Measurements from ENCODE around the gene F7. TPM values are rescaled to one million over a fixed set of nuclear protein-coding genes. Genes with fewer than 3 reads are reported as not detected.
"Not testable (repeated sequence)": the region's sequence is repeated elsewhere in the genome, so short reads cannot be mapped to it uniquely, and the experiment has no call there.

F7 gene
- total RNA-seq, 2 donors from 2014 or later = not detected

- WGBS, 2 donors = 32 to 56% methylated on average over 3 to 6 of the region's 16 CpGs
- no peak for ATAC-seq
- no peak for DNase-seq
- intact Hi-C loops (cut with DNase I) = no loop called here
- Histone ChIP-seq H3K9me3 (no peaks in the 10 kb centered on the region), H3K4me3 (no peak overlapping the region), H3K27ac (no peak overlapping the region), H3K36me3 (replicated peaks in 1 of 2; ENCODE audit: insufficient read depth in 1 of 2, low read depth in 2 of 2) (no peaks in the 10 kb centered on the region), H3K27me3 (peaks cover 0 to 17% of the 10 kb centered on the region in 2 donors), H3K4me1 (peaks cover 25% of the 10 kb centered on the region)
- no peak for TF ChIP-seq POLR2A (IDR thresholded peaks at IDR 0.05)
- TF ChIP-seq, protein P1, sequence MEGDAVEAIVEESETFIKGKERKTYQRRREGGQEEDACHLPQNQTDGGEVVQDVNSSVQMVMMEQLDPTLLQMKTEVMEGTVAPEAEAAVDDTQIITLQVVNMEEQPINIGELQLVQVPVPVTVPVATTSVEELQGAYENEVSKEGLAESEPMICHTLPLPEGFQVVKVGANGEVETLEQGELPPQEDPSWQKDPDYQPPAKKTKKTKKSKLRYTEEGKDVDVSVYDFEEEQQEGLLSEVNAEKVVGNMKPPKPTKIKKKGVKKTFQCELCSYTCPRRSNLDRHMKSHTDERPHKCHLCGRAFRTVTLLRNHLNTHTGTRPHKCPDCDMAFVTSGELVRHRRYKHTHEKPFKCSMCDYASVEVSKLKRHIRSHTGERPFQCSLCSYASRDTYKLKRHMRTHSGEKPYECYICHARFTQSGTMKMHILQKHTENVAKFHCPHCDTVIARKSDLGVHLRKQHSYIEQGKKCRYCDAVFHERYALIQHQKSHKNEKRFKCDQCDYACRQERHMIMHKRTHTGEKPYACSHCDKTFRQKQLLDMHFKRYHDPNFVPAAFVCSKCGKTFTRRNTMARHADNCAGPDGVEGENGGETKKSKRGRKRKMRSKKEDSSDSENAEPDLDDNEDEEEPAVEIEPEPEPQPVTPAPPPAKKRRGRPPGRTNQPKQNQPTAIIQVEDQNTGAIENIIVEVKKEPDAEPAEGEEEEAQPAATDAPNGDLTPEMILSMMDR (IDR thresholded peaks at IDR 0.05) = no peak
Observed at GRCh38 chr13:113105921-113106452, 396 bp downstream of the F7 start.

DNA sequence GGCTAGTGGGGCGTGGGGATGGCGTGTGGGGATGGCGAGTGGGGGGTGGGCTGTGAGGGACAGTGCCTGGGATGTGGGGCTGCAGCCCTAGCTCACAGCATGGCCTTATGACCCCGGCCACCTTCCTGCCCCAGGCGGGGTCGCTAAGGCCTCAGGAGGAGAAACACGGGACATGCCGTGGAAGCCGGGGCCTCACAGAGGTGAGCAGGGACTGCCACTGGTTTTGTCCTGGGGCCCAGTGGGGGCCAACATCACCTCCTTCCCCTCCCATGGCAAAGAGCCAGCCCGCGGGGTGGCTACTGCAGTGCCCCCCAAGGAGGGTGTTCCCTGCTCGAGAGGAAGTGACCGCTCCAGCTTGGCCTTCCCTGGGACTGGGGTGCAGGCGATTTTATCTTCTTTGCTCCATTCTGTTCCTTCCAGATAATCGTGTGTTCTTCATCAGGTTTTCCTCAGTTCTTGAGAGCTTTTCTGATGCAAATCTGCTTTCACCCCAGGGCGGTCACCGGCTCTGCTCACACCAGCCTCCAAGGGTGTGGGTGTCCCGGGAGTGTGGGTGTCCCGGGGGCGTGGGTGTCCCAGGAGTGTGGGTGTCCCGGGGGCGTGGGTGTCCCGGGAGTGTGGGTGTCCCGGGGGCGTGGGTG, 1.2 kb downstream of the F7 start:
- no peaks in the 10 kb centered on the region for H3K36me3 ChIP-seq (replicated peaks in 1 of 2; ENCODE audit: insufficient read depth in 1 of 2, low read depth in 2 of 2)
- WGBS, 2 donors = 71 to 74% methylated on average over 9 to 16 of the region's 25 CpGs
- no peak overlapping the region for H3K27ac ChIP-seq
- peaks cover 25% of the 10 kb centered on the region for H3K4me1 ChIP-seq
- intact Hi-C loops (cut with DNase I) = no loop called here
- no peak for DNase-seq
- no peak for ATAC-seq
- TF ChIP-seq POLR2A (IDR thresholded peaks at IDR 0.05) = no peak
- TF ChIP-seq, protein P1 (IDR thresholded peaks at IDR 0.05) = no peak
- no peak overlapping the region for H3K4me3 ChIP-seq
- no peaks in the 10 kb centered on the region for H3K9me3 ChIP-seq
- peaks cover 0 to 18% of the 10 kb centered on the region in 2 donors for H3K27me3 ChIP-seq

DNA sequence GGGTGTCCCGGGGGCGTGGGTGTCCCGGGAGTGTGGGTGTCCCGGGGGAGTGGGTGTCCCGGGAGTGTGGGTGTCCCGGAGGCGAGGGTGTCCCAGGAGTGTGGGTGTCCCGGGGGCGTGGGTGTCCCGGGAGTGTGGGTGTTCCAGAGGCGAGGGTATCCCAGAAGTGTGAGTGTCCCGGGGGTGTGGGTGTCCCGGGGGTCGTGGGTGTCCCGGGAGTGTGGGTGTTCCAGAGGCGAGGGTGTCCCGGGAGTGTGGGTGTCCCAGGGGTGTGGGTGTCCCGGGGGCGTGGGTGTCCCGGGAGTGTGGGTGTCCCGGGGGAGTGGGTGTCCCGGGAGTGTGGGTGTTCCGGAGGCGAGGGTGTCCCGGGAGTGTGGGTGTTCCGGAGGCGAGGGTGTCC, 2.9 kb downstream of the F7 start:
- ATAC-seq; H3K4me3 ChIP-seq; H3K9me3 ChIP-seq; H3K36me3 ChIP-seq (replicated peaks in 1 of 2; ENCODE audit: insufficient read depth in 1 of 2, low read depth in 2 of 2); DNase-seq; intact Hi-C loops (cut with DNase I); H3K27ac ChIP-seq: not testable (repeated sequence)
- Histone ChIP-seq H3K27me3 (peaks cover 0 to 18% of the 10 kb centered on the region in 2 donors), H3K4me1 (peaks cover 25% of the 10 kb centered on the region)
- 79 to 84% methylated on average over 6 to 18 of the region's 27 CpGs for WGBS, 2 donors

DNA sequence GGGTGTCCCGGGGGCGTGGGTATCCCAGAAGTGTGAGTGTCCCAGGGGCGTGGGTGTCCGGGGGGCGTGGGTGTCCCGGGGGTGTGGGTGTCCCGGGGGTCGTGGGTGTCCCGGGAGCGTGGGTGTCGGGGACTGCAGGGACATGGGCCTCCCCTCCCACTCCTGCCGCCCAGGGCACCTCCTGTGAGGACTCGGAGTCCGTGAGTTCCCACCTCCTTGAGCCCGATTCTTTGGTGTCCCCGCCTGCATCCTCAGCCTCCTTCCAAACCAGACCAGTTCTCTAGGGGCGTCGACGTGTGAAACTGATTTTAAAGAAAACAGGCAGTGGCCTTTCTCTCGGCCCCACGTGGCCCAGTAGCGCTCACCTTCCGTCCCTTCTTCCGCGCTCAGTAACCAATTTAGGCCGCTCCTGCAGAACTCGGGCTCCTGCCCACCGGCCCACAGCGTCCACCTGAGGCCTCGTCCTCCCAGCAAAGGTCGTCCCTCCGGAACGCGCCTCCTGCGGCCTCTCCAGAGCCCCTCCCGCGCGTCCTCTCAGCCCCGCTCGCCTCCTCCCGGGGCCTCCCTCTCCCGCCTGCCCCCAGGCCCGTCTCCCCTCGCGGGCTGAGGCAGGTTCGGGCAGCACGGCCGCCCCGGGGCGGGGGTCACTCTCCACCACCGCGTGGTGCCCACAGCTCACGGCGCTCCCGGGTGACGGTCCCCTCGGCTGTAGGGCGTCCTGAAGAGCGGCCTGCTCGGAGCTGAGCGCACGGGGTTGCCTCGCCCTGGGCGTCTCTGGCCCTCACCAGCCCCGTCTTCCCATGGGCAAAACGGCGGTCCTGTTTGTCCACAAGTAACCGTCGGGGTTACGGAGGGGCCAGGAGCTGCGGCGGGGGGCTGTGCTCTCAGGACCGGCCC, 3.8 kb downstream of the F7 start:
- no peak for ATAC-seq
- 31 to 32% methylated on average over 35 to 73 of the region's 73 CpGs for WGBS, 2 donors
- H3K27me3 ChIP-seq = peaks cover 0 to 18% of the 10 kb centered on the region in 2 donors
- peak in 1 of 4 donors; percentile 11 for DNase-seq
- intact Hi-C loops (cut with DNase I) = no loop called here
- peaks cover 25% of the 10 kb centered on the region for H3K4me1 ChIP-seq
- no peak for TF ChIP-seq POLR2A (IDR thresholded peaks at IDR 0.05)
- TF ChIP-seq, protein P1 (IDR thresholded peaks at IDR 0.05) = no peak
- H3K36me3 ChIP-seq (replicated peaks in 1 of 2; ENCODE audit: insufficient read depth in 1 of 2, low read depth in 2 of 2) = no peaks in the 10 kb centered on the region
- no peaks in the 10 kb centered on the region for H3K9me3 ChIP-seq
- H3K27ac ChIP-seq = no peak overlapping the region
- H3K4me3 ChIP-seq = no peak overlapping the region

Measured in body of pancreas (tissue), 4 donors.